ENCODE data around the gene ANTKMT.

GRCh38 chr16:685967-686366 is 35.0 kb upstream of the ANTKMT start:
- TF ChIP-seq ELF4 (IDR thresholded peaks at IDR 0.05) (no peak), FOXA1 (IDR thresholded peaks at IDR 0.05) (no peak)

Measured in HEK293T (cell line).